Epithelial cell of esophagus (primary cell): ENCODE data around the gene GPR35.

Source experiments
- DNase-seq: peaks from one replicate; pipeline ENCODE4 v3.0.0; 2010; ENCODE audit warnings: low read depth
- H3K4me3 ChIP-seq: 2 replicates; pipeline ENCODE4 v1.5.1; 2011; ENCODE audit warnings: mild to moderate bottlenecking, low read length, control low read depth
- TF ChIP-seq, protein P1 (sequence below): IDR thresholded peaks from 2 replicates; pipeline ENCODE4 v1.5.1; 2011; ENCODE audit warnings: low read depth, mild to moderate bottlenecking, low read length, control low read depth, inconsistent platforms; ENCODE audit not compliant: insufficient read depth; ENCODE audit errors: missing control alignments

Gene GPR35

GRCh38 chr2:240630771-240631547 lies 5.7 kb downstream of the GPR35 start:
- H3K4me3 ChIP-seq: no peak overlapping the region
- DNase-seq: no peak
- TF ChIP-seq, protein P1, sequence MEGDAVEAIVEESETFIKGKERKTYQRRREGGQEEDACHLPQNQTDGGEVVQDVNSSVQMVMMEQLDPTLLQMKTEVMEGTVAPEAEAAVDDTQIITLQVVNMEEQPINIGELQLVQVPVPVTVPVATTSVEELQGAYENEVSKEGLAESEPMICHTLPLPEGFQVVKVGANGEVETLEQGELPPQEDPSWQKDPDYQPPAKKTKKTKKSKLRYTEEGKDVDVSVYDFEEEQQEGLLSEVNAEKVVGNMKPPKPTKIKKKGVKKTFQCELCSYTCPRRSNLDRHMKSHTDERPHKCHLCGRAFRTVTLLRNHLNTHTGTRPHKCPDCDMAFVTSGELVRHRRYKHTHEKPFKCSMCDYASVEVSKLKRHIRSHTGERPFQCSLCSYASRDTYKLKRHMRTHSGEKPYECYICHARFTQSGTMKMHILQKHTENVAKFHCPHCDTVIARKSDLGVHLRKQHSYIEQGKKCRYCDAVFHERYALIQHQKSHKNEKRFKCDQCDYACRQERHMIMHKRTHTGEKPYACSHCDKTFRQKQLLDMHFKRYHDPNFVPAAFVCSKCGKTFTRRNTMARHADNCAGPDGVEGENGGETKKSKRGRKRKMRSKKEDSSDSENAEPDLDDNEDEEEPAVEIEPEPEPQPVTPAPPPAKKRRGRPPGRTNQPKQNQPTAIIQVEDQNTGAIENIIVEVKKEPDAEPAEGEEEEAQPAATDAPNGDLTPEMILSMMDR: no peak

DNA sequence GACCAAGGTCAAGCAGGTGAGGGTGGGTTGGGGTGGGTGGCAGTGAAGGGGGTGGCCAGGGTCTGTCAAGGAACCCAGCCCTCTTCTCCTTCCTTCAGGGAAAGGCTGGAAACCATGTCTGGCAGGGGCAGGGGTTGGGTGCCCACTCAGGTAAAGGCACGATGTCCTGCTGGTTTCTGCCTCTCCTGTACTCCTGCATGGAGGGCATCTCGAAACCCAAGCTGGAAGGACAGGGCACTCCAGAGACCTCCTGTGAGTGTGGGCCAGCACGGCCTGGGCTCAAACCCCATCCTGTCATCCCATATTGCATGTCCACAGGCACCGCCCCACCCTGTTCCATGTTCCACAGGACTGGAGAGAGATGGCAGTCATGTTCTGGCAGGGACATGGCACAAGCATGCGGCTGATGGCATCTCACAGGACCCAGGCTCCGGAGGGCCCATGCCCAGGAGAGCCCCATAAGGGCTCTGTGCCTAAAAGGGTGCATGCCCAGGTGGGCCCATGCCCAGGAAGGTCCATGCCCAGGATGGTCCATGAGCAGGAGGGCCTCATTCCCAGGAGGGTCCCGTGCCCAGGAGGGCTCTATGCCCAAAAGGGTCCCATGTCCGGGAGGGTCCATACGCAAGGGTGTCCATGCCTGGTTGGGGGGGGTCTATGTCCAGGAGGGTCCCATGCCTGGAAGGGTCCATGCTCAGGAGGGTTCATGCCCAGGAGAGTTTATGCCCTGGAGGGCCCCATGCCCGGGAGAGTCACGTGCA lies 6.4 kb downstream of the GPR35 start:
- TF ChIP-seq, protein P1: no peak
- H3K4me3 ChIP-seq: no peak overlapping the region
- DNase-seq: no peak

- TF ChIP-seq, protein P1: no peak
- no peak overlapping the region for H3K4me3 ChIP-seq
- no peak for DNase-seq
Measured at GRCh38 chr2:240632306-240632721, 7.0 kb downstream of the GPR35 start.

DNA sequence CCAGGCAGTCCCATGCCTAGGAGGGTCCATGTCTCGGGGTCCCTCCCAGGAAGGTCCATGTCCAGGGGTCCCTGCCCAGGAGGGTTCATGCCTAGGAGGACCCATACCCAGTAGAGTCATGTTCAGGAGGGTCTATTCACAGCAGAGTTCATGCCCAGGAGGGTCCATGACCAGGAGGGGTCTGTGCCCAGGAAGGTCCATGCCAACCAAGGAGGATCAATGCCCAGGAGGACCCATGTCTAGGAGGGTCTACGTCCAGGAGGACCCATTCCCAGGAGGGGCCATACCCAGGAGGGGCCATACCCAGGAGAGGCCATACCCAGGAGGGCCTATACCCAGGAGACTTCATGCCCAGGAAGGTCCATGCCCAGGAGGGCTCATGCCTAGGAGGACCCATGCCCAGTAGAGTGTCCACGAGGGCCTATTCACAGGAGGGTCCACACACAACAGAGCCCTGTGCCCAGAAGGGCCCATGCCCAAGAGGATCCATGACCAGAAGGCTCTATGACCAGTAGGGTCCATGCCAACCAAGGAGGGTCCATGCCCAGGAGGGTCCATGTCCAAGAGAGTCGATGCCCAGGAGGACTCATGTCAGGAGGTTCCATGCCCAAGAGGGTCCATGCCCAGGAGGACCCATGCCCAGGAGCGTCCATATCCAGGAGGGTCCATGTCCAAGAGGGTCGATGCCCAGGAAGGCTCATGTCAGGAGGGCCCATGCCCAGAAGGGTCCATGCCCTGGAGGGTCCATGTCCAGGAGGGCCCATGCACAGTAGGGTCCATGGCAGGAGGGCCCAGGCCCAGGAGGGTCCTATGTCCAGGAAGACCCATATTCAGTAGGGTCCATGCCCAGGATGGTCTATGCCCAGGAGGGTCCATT lies 10.1 kb downstream of the GPR35 start:
- H3K4me3 ChIP-seq: no peak overlapping the region
- TF ChIP-seq, protein P1: no peak
- no peak for DNase-seq

GRCh38 chr2:240635998-240636547 lies 10.8 kb downstream of the GPR35 start:
- no peak for DNase-seq
- H3K4me3 ChIP-seq: no peak overlapping the region
- TF ChIP-seq, protein P1: no peak

- no peak overlapping the region for H3K4me3 ChIP-seq
- TF ChIP-seq, protein P1: no peak
- no peak for DNase-seq
Measured at GRCh38 chr2:240636563-240637115, 11.4 kb downstream of the GPR35 start.
